ENCODE measurements around the gene FBXL5. TPM values are rescaled to one million over a fixed set of nuclear protein-coding genes. Genes with fewer than 3 reads are reported as not detected.

FBXL5 gene
- total RNA-seq, 1 experiment from 2014 or later, result 69.6 TPM

- TF ChIP-seq, protein P1, sequence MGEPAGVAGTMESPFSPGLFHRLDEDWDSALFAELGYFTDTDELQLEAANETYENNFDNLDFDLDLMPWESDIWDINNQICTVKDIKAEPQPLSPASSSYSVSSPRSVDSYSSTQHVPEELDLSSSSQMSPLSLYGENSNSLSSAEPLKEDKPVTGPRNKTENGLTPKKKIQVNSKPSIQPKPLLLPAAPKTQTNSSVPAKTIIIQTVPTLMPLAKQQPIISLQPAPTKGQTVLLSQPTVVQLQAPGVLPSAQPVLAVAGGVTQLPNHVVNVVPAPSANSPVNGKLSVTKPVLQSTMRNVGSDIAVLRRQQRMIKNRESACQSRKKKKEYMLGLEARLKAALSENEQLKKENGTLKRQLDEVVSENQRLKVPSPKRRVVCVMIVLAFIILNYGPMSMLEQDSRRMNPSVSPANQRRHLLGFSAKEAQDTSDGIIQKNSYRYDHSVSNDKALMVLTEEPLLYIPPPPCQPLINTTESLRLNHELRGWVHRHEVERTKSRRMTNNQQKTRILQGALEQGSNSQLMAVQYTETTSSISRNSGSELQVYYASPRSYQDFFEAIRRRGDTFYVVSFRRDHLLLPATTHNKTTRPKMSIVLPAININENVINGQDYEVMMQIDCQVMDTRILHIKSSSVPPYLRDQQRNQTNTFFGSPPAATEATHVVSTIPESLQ (CRISPR knock-in tag; IDR thresholded peaks at IDR 0.05), result no peak
- TF ChIP-seq, protein P2, sequence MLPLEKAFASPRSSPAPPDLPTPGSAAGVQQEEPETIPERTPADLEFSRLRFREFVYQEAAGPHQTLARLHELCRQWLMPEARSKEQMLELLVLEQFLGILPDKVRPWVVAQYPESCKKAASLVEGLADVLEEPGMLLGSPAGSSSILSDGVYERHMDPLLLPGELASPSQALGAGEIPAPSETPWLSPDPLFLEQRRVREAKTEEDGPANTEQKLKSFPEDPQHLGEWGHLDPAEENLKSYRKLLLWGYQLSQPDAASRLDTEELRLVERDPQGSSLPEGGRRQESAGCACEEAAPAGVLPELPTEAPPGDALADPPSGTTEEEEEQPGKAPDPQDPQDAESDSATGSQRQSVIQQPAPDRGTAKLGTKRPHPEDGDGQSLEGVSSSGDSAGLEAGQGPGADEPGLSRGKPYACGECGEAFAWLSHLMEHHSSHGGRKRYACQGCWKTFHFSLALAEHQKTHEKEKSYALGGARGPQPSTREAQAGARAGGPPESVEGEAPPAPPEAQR (CRISPR knock-in tag; IDR thresholded peaks at IDR 0.05), result no peak
These were observed 11.8 kb upstream of the FBXL5 start (continued) for GRCh38 chr4:15667006-15667405.

DNA sequence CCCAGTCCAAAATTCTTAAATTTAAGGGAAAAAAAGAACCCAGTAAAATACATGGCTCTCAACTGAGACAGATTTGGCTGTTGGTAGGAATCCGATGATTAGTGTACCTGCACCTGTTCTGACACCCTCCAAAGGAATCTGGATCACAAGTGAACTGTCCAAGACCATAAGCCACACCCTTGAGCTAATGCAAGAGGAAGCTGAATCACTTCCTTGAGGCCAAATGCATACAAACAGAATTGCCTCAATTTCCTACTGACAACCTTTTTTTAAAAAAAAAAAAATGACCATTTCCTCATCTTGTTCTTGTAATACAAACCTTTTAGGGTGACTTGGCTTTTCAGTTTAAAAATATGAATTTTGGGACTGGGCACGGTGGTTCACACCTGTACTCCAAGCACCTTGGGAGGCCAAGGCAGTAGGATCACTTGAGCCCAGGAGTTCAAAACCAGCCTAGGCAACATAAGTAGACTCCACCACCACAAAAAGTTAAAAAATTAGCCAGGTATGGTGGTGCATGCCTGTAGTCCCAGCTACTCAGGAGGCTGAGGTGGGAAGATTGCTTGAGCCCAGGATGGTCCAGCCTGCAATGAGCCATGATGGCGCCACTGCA lies 10.7 kb upstream of the FBXL5 start:
- Mint-ChIP-seq H3K9me3 (no peaks in the 10 kb centered on the region), H3K27ac (no peak overlapping the region; the same call in 1 of the 2 replicates), H3K36me3 (peaks cover 21% of the 10 kb centered on the region), H3K4me1 (no peaks in the 10 kb centered on the region), H3K4me3 (no peak overlapping the region), H3K27me3 (ENCODE audit: low read depth) (no peaks in the 10 kb centered on the region)
- no peak for DNase-seq (ENCODE audit: low spot score)
- POLR2A ChIA-PET, result no interaction called here
- ATAC-seq, result no peak; the same call in 1 of the 2 replicates
- TF ChIP-seq, protein P3, sequence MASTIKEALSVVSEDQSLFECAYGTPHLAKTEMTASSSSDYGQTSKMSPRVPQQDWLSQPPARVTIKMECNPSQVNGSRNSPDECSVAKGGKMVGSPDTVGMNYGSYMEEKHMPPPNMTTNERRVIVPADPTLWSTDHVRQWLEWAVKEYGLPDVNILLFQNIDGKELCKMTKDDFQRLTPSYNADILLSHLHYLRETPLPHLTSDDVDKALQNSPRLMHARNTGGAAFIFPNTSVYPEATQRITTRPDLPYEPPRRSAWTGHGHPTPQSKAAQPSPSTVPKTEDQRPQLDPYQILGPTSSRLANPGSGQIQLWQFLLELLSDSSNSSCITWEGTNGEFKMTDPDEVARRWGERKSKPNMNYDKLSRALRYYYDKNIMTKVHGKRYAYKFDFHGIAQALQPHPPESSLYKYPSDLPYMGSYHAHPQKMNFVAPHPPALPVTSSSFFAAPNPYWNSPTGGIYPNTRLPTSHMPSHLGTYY (CRISPR knock-in tag; IDR thresholded peaks at IDR 0.05), result no peak
- TF ChIP-seq USF2 (CRISPR knock-in tag; IDR thresholded peaks at IDR 0.05), result no peak
- CTCF ChIA-PET, result no interaction called here

DNA sequence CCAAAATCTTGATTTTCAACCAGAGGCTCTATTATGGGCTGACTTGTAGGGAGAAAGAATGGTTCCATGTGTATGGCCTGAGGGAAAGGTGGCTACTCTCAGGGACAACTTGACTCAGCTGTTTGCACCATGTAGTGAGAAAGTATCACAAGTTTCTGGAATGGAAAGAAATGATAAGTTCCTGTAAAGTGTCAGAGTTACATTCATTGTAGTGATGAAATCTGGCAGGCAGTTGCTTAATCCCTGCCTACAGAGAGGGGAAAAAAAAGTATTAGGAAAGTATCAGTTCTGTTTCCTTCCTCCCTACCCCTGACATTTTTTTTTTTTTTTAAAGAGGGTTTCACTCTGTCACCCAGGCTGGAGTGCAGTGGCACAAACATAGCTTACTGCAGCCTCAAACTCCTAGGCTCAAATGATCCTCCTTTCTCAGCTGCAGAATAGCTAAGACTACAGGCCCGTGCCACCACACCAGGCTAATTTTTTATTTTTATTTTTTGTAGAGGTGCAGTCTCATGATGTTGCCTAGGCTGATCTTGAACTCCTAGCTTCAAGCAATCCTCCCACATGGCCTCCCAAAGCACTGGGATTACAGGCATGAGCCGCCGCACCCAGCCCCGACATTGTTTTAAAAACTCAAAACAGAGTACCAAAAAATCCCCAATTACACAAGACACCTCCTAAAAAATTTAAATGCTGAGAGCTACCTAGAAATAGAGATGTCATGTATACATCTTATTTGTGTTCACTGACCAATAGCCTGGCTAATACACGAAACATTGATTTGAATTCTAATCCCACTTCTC lies 4.8 kb upstream of the FBXL5 start:
- Mint-ChIP-seq H3K4me3 (no peak overlapping the region), H3K4me1 (peaks cover 10% of the 10 kb centered on the region), H3K27me3 (ENCODE audit: low read depth) (peaks cover 2% of the 10 kb centered on the region; the same call in 1 of the 2 replicates), H3K36me3 (no peaks in the 10 kb centered on the region; the same call in none of the 2 replicates), H3K27ac (no peak overlapping the region), H3K9me3 (no peaks in the 10 kb centered on the region)
- TF ChIP-seq GABPB1 (CRISPR knock-in tag; IDR thresholded peaks at IDR 0.05) (peak; percentile 70), CREM (CRISPR knock-in tag; IDR thresholded peaks at IDR 0.05) (no peak)
- TF ChIP-seq, protein P4, sequence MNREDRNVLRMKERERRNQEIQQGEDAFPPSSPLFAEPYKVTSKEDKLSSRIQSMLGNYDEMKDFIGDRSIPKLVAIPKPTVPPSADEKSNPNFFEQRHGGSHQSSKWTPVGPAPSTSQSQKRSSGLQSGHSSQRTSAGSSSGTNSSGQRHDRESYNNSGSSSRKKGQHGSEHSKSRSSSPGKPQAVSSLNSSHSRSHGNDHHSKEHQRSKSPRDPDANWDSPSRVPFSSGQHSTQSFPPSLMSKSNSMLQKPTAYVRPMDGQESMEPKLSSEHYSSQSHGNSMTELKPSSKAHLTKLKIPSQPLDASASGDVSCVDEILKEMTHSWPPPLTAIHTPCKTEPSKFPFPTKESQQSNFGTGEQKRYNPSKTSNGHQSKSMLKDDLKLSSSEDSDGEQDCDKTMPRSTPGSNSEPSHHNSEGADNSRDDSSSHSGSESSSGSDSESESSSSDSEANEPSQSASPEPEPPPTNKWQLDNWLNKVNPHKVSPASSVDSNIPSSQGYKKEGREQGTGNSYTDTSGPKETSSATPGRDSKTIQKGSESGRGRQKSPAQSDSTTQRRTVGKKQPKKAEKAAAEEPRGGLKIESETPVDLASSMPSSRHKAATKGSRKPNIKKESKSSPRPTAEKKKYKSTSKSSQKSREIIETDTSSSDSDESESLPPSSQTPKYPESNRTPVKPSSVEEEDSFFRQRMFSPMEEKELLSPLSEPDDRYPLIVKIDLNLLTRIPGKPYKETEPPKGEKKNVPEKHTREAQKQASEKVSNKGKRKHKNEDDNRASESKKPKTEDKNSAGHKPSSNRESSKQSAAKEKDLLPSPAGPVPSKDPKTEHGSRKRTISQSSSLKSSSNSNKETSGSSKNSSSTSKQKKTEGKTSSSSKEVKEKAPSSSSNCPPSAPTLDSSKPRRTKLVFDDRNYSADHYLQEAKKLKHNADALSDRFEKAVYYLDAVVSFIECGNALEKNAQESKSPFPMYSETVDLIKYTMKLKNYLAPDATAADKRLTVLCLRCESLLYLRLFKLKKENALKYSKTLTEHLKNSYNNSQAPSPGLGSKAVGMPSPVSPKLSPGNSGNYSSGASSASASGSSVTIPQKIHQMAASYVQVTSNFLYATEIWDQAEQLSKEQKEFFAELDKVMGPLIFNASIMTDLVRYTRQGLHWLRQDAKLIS (CRISPR knock-in tag; IDR thresholded peaks at IDR 0.05; ENCODE audit: borderline replicate concordance), result no peak
- CTCF ChIA-PET, result no interaction called here
- DNase-seq (ENCODE audit: low spot score) (no peak), ATAC-seq (no peak)
- POLR2A ChIA-PET, result interaction anchor here (0.6 kb wide), 1 partner anchor 1924 kb away, joined by 4 read pairs; no protein-coding TSS in a partner anchor

GRCh38 chr4:15658781-15659180 lies 3.6 kb upstream of the FBXL5 start:
- CTCF ChIA-PET, result no interaction called here
- POLR2A ChIA-PET, result no interaction called here
- no peak overlapping the region for H3K4me3 Mint-ChIP-seq

More at GRCh38 chr4:15658781-15659180, 3.6 kb upstream of the FBXL5 start:
- H3K27me3 Mint-ChIP-seq (ENCODE audit: low read depth), result peaks cover 2% of the 10 kb centered on the region; the same call in 1 of the 2 replicates
- H3K9me3 Mint-ChIP-seq, result no peaks in the 10 kb centered on the region
- DNase-seq (ENCODE audit: low spot score) (no peak), ATAC-seq (no peak)
- H3K36me3 Mint-ChIP-seq, result no peaks in the 10 kb centered on the region; the same call in 1 of the 2 replicates
- TF ChIP-seq ZNF423 (CRISPR knock-in tag; IDR thresholded peaks at IDR 0.05) (no peak), ATF3 (CRISPR knock-in tag; conservative IDR thresholded peaks at IDR 0.05) (no peak)
- TF ChIP-seq, protein P5, sequence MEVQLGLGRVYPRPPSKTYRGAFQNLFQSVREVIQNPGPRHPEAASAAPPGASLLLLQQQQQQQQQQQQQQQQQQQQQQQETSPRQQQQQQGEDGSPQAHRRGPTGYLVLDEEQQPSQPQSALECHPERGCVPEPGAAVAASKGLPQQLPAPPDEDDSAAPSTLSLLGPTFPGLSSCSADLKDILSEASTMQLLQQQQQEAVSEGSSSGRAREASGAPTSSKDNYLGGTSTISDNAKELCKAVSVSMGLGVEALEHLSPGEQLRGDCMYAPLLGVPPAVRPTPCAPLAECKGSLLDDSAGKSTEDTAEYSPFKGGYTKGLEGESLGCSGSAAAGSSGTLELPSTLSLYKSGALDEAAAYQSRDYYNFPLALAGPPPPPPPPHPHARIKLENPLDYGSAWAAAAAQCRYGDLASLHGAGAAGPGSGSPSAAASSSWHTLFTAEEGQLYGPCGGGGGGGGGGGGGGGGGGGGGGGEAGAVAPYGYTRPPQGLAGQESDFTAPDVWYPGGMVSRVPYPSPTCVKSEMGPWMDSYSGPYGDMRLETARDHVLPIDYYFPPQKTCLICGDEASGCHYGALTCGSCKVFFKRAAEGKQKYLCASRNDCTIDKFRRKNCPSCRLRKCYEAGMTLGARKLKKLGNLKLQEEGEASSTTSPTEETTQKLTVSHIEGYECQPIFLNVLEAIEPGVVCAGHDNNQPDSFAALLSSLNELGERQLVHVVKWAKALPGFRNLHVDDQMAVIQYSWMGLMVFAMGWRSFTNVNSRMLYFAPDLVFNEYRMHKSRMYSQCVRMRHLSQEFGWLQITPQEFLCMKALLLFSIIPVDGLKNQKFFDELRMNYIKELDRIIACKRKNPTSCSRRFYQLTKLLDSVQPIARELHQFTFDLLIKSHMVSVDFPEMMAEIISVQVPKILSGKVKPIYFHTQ (CRISPR knock-in tag; IDR thresholded peaks at IDR 0.05), result no peak
- TF ChIP-seq, protein P6, sequence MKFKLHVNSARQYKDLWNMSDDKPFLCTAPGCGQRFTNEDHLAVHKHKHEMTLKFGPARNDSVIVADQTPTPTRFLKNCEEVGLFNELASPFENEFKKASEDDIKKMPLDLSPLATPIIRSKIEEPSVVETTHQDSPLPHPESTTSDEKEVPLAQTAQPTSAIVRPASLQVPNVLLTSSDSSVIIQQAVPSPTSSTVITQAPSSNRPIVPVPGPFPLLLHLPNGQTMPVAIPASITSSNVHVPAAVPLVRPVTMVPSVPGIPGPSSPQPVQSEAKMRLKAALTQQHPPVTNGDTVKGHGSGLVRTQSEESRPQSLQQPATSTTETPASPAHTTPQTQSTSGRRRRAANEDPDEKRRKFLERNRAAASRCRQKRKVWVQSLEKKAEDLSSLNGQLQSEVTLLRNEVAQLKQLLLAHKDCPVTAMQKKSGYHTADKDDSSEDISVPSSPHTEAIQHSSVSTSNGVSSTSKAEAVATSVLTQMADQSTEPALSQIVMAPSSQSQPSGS (CRISPR knock-in tag; IDR thresholded peaks at IDR 0.05; ENCODE audit: borderline replicate concordance, low read depth), result no peak
- no peak overlapping the region for H3K27ac Mint-ChIP-seq
- peaks cover 15% of the 10 kb centered on the region for H3K4me1 Mint-ChIP-seq
